Eye (tissue), 1 donor: ENCODE measurements around the gene SNX10.
A peak's percentile ranks its signal among the peaks of the same experiment; 100 is the strongest.

Source experiments
- DNase-seq: peaks from one replicate; pipeline ENCODE4 v3.0.0-alpha.2; 2015

The SNX10 gene

DNA sequence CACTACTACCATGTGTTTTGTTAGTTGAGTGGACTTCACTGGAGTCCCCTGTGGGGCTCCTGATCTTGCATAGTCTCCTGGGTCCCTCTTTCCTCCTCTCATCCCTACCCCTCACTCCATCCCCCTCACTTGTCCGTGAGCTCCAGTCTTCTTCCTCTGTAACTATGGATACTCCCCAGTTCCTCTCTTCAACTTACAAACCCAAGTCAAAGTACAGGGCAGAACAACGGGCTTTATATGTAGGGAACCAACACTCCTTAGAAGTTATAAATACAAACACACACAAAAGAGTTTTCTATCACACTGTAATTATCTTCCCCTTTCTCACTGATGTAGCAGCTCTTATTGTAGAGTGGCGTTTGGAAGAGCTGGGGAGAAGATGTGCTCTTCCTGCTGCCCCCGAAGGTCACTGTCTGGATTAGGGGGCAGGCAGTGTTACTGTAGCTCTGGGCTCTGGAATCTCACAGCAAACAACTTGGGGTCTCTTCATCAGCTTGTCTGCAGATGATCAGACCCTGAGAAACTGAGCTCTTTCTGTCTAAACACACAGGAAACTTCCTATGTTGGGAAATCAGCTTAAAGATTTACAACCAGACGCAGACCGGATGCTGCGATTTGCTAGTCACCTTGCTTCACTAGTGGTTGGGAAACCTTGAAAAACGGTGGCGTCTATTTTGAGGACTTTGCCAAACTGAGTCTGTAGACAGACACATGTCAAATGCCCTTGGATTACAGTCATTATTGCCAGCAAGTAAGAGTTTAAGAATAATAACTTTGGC lies 13.6 kb downstream of the SNX10 start:
- DNase-seq = no peak

- DNase-seq = no peak
Observed at GRCh38 chr7:26305869-26306665, 14.4 kb downstream of the SNX10 start.

GRCh38 chr7:26306790-26307189 lies 15.1 kb downstream of the SNX10 start:
- DNase-seq = no peak

GRCh38 chr7:26307226-26307625 lies 15.6 kb downstream of the SNX10 start:
- no peak for DNase-seq

DNA sequence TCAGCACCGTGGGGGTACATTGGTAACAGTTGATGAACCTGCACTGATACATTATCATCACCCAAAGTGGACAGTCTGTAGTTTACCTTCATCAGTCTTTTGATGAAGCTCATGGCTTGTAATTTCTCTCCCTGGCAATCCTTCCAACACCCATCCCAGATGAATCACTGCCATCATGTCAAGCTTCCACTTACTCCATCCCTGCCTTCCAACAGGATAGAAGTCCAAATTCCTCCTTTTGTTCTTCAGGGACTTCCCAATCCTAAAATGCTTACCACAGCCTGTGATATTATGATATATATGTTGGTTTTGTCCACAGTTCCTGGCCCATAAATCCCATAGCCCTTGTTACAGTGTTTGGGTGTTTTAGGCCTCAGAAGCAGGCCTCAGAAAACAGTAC lies 16.1 kb downstream of the SNX10 start:
- DNase-seq = no peak

DNA sequence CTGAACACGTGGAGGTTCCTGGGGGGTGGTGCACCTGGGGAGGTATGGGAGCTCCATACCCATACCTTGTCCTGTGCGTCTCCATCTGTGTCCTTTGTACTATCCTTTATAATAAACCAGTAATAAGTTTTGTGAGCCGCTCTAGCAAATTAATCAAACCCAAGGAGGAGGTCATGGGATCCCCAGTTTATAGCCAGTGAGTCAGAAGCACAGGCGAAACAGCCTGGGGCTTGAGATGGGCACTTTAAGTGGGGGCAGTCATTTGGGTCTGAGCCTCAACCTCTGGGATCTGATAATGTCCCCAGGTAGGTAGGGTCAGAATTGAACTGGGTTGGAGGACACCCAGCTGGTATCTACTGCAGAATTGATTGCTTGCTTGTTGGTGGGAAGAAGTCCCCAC lies 16.9 kb downstream of the SNX10 start:
- DNase-seq = no peak

- DNase-seq = no peak
Observed at GRCh38 chr7:26309089-26309488, 17.4 kb downstream of the SNX10 start.

DNA sequence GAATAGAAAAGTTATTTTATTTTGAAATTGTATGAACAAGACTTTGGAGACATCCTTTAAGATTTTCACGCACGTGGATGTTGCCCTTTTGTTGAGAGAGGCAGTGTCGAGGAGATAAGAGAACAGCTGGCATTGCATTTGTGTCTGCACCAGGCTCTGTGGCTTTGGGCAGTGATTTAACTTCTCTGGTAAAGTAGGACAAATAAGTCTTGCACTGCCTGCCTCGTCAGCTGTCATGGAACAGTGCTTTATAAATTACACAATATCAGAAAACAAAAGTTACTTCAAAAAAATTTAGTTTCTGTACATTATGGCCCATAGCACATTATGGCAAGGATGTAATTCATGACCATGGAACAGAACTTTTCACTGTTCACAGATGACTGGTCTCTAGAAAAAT lies 20.1 kb downstream of the SNX10 start:
- peak; percentile 5 for DNase-seq

GRCh38 chr7:26317211-26317610 lies 25.5 kb downstream of the SNX10 start:
- DNase-seq = no peak

GRCh38 chr7:26318921-26319320 lies 27.3 kb downstream of the SNX10 start:
- DNase-seq = no peak

- peak; percentile 2 for DNase-seq
Observed at GRCh38 chr7:26319636-26320035, 28.0 kb downstream of the SNX10 start.

GRCh38 chr7:26320878-26321277 lies 29.2 kb downstream of the SNX10 start:
- DNase-seq = no peak

GRCh38 chr7:26321435-26321834 lies 29.8 kb downstream of the SNX10 start:
- DNase-seq = no peak

DNA sequence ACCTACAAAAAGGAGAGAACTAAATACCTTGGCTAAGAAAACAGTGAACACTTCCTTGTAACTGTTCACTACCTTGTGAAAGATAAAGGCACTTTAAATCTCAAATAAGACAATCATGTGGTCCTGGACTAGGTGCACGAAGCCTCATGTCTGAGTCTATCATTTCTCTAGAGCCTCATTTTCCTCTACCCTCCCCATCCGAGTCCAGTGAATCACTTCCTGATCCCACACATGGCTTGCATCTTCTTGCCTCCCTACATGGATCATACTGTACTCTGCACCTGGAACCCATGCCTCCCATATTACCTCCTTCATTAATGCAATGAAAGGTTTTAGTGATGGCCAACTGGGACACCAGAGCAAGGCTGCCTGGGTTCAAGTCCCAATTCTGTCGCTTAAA lies 34.5 kb downstream of the SNX10 start:
- no peak for DNase-seq

DNA sequence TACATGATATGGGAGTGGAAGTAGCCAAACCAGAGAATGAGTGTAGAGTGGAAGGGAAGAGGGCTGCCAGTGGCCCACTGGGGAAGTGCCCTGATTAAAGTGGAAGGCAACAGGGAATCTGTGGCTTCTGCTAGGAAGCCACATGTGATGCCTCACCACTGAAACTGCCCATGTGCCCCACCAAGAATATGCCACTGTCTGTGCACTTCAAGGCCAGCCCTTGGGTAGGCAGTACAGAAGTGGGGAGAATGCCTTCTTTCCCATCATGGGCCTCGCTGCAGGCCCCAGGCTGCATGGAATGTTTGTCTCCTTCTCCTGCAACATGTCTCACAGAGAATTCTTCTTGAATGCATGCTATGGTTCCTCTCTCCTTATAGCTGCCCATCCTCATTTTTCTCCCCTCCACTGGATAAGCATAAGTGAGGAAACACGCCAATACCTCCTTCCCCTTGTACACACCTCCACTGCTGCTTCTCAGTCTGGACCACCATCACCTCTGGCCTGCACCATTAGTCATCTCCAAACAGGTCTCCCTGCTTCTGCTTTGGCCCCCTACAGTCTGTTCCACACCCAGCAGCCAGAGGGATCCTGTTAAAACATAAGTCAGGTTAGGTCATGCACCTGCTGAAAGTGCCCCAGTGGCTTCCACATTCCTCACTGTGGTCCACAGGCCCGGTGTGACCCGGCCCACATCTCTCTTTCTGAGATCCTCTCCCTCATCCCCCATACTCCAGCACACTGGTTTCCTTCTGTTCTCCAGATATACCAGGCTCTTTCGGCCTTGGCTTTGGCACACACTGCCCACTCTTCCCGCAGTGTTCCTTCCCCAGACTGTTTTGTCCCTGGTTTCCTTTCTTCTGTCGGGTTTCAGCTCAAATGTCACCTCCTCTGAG lies 37.1 kb downstream of the SNX10 start:
- no peak for DNase-seq

- DNase-seq = no peak
Observed at GRCh38 chr7:26329520-26330255, 38.0 kb downstream of the SNX10 start.

DNA sequence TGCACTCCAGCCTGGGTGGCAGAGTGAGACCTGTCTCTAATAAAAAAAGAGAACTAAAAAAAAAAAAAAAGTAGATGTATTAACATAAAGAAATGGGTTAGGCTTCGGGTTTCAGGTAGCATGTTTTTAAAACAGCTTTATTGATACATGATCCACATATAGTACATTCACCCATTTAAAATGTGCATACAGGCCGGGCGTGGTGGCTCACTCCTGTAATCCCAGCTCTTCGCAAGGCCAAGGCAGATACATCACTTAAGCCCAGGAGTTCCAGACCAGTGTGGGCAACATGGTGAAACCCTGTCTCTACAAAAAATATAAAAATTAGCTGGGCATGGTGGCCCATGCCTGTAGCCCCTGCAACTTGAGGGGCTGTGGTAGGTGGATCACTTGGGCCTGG lies 39.5 kb downstream of the SNX10 start:
- no peak for DNase-seq

GRCh38 chr7:26331789-26332188 lies 40.1 kb downstream of the SNX10 start:
- DNase-seq = no peak

- no peak for DNase-seq
Observed at GRCh38 chr7:26332698-26333097, 41.0 kb downstream of the SNX10 start.

- DNase-seq = no peak
Observed at GRCh38 chr7:26334166-26334859, 42.7 kb downstream of the SNX10 start.

DNA sequence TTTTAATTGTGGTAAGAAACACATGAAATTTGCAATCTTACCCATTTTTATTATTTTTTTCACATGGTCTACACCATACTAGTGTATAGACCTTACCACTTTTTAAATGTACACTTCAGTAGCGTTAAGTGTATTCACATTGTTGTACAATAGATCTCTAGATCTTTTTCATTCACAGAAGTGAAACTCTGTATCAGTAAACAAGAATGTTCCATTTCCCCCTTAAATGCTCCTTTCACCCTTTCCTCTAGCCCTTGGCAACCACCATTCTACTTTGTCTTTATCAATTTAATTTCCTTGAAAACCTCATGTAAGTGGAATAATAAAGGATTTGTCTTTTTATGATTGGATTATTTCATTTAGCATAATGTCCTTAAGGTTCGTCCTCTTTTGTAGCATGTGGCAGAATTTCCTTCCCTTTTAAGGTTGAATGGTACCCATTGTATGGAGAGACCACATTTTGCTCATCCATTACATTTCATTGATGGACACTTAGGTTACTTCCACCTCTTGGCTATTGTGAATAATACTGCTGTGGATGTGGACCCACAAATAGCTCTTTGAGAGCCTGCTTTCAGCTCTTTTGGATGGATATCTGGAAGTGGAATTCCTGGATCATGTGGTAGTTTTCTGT lies 45.7 kb downstream of the SNX10 start:
- no peak for DNase-seq
